CD4-positive, alpha-beta memory T cell (primary cell): ENCODE results near the gene P3H3. TPM values are rescaled to one million over a fixed set of nuclear protein-coding genes. Genes with fewer than 3 reads are reported as not detected.
A peak's percentile ranks its signal among the peaks of the same experiment; 100 is the strongest.

ENCODE experiments used
- CTCF ChIA-PET: fragments of 350-600 bp; sonication (Branson Sonifier 250); formaldehyde crosslinking; loops from one replicate; lab custom pipeline; 2021; ENCODE audit warnings: inconsistent platforms; ENCODE audit not compliant: partially characterized antibody; lab: Charles Lee
- POLR2A ChIA-PET: fragments of 350-600 bp; sonication (Branson Sonifier 250); formaldehyde crosslinking; loops from one replicate; lab custom pipeline; 2021; ENCODE audit not compliant: partially characterized antibody; lab: Charles Lee
- DNase-seq, 5 donors: peaks; one replicate each; pipeline versions ENCODE4 v3.0.0 to v3.0.0-alpha.2; 2020 to 2022; ENCODE audit warnings: mixed read lengths in 1 of 5
- H3K27ac ChIP-seq: one replicate; pipeline ENCODE4 v1.7.0; 2013; ENCODE audit warnings: low read depth, low read length
- H3K27me3 ChIP-seq: 2 replicates; pipeline ENCODE4 v1.7.0; 2013; ENCODE audit warnings: mild to moderate bottlenecking, low read length, moderate library complexity; ENCODE audit not compliant: insufficient read depth
- H3K36me3 ChIP-seq: 2 replicates; pipeline ENCODE4 v1.7.0; 2013; ENCODE audit warnings: mild to moderate bottlenecking, low read length, moderate library complexity; ENCODE audit not compliant: insufficient read depth
- H3K4me1 ChIP-seq: 2 replicates; pipeline ENCODE4 v1.7.0; 2013; ENCODE audit warnings: mild to moderate bottlenecking, low read length, moderate library complexity; ENCODE audit not compliant: insufficient read depth
- H3K4me3 ChIP-seq, 2 donors: one replicate each; pipeline ENCODE4 v1.7.0; 2013; ENCODE audit warnings: low read length in 2 of 2, mild to moderate bottlenecking in 1 of 2
- H3K9me3 ChIP-seq, 2 donors: one replicate each; pipeline ENCODE4 v1.7.0; 2013; ENCODE audit warnings: low read length in 2 of 2, control low read depth in 1 of 2; ENCODE audit not compliant: control insufficient read depth in 1 of 2
- H3K27ac Mint-ChIP-seq, 7 donors: one replicate each; pipeline ENCODE4 v1.8.0; 2020 to 2021; ENCODE audit warnings: mixed read lengths in 7 of 7, mild to moderate bottlenecking in 6 of 7, inconsistent platforms in 3 of 7, moderate library complexity in 3 of 7
- H3K27me3 Mint-ChIP-seq, 2 donors: one replicate each; pipeline ENCODE4 v1.8.0; 2020 to 2021; ENCODE audit warnings: mixed read lengths in 2 of 2
- H3K36me3 Mint-ChIP-seq, 2 donors: one replicate each; pipeline ENCODE4 v1.8.0; 2020 to 2021; ENCODE audit warnings: mixed read lengths in 2 of 2, inconsistent platforms in 1 of 2, mild to moderate bottlenecking in 1 of 2
- H3K4me1 Mint-ChIP-seq, 4 donors: one replicate each; pipeline ENCODE4 v1.8.0; 2020 to 2021; ENCODE audit warnings: mixed read lengths in 4 of 4, mild to moderate bottlenecking in 1 of 4
- H3K4me3 Mint-ChIP-seq, 8 donors: one replicate each; pipeline ENCODE4 v1.8.0; 2020 to 2021; ENCODE audit warnings: mixed read lengths in 8 of 8, mild to moderate bottlenecking in 7 of 8, moderate library complexity in 6 of 8, inconsistent platforms in 3 of 8
- H3K9me3 Mint-ChIP-seq, 8 donors: one replicate each; pipeline ENCODE4 v1.8.0; 2020 to 2021; ENCODE audit warnings: mixed read lengths in 8 of 8, mild to moderate bottlenecking in 5 of 8, inconsistent platforms in 3 of 8, moderate library complexity in 1 of 8
- intact Hi-C: fragments of 100-400 bp; cut with micrococcal nuclease; formaldehyde crosslinking; loops from one replicate; pipeline ENCODE4 v1.15.1; 2023
- polyA plus RNA-seq, 2 donors: library from polyadenylated mRNA; unstranded; fragments of 300-500 nt; fragmentation: Illumina TruSeq; gene quantifications; one replicate each; pipeline ENCODE4 v1.2.3, GENCODE V29; 2021
- total RNA-seq, 2 experiments: library from RNA; stranded (reverse); gene quantifications; one replicate each; pipeline ENCODE4 v1.2.3, GENCODE V29; 2021

P3H3 gene
- total and polyA plus RNA-seq, 4 experiments from 2014 or later = 0.72 to 11.8 (median 6.2) TPM

DNA sequence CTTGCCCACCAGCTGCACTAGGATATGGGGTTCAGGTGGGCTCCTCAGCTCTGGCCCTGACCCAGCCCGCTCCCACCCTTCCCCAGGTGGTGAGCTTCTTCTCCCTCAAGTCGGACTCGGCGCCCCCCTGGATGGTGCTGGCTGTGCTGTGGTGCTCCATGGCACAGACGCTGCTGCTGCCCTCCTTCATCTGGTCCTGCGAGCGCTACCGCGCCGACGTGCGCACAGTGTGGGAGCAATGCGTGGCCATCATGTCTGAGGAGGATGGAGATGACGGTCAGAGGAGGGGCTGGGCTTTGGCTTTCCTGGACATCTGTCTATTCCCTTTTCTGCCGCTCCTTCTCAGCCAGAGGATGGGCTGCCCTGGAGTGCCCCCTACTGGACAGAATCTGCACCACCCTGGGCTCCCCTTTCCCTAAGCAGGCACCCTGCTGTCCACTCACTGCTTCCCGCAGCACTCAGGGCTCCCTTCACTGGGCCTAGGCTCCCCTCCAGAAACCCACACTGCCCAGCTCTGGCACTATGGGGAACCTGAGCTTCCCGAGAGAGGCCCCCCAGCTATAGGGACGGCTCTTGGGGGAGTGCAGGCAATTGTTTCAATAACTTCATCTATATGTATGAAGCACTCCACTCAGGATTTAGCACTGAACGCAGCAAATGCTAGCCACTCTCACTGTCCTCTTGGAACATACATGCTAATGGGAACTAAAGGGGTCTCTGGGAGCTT lies 2.6 kb upstream of the P3H3 start:
- Mint-ChIP-seq H3K27me3 (peaks cover 6 to 24% of the 10 kb centered on the region in 2 donors), H3K9me3 (no peaks in the 10 kb centered on the region), H3K4me3 (peak overlapping the region in 1 of 8 donors; percentile 57), H3K27ac (peak overlapping the region in 4 of 7 donors; percentile 24 to 71 (median 34)), H3K36me3 (peaks cover 0 to 2% of the 10 kb centered on the region in 2 donors), H3K4me1 (peaks cover 17 to 60% (median 28%) of the 10 kb centered on the region in 4 donors)
- DNase-seq = peak; percentile 73 to 82 (median 78)
- H3K4me1 ChIP-seq = peaks cover 36% of the 10 kb centered on the region
- no peak overlapping the region for H3K27ac ChIP-seq
- peaks cover 10% of the 10 kb centered on the region for H3K27me3 ChIP-seq
- H3K36me3 ChIP-seq = no peaks in the 10 kb centered on the region
- H3K4me3 ChIP-seq = no peak overlapping the region
- POLR2A ChIA-PET = interaction anchor here (0.5 to 6.5 kb wide), 9 partner anchors 23 to 102 kb away, joined by 3 to 48 read pairs (median 4); partner anchors contain the start of genes CD4, COPS7A, MLF2 and PTMS
- intact Hi-C loops = loop anchor here (1.0 to 10.0 kb wide), 9 partner anchors 10 to 261 kb away; partner anchors contain the start of genes ING4, MLF2, NOP2 and ZNF384
- CTCF ChIA-PET = interaction anchor here (0.8 to 18.9 kb wide), 29 partner anchors 8 to 262 kb away, joined by 3 to 303 read pairs (median 4); partner anchors contain the start of genes CD4, CDCA3, COPS7A and GNB3
- H3K9me3 ChIP-seq = no peaks in the 10 kb centered on the region

DNA sequence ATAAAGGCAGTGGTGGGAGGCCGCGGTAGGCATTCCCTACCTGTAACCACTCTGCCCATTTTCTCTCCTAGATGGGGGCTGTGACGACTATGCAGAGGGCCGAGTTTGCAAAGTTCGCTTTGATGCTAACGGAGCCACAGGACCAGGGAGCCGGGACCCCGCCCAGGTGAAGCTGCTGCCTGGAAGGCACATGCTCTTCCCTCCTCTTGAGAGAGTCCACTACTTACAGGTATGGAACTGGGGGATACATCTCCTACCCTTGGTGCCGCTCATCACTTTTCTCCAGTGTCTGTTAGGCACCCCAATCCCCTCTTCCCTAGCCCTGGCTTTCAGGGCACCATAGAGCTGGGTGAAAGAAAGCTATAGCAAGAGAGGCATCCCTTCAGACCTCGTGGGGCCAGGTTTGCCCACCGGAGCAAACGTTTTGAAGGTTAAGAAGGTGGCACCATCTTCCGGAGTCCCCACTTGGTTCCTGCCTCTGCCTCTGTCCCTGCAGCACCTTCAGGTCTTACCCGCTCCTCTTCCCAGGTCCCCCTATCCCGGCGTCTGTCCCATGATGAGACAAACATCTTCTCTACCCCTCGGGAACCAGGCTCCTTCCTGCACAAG lies 2.0 kb upstream of the P3H3 start:
- peaks cover 0 to under 1% of the 10 kb centered on the region in 2 donors for H3K36me3 Mint-ChIP-seq
- CTCF ChIA-PET = interaction anchor here (0.8 to 18.9 kb wide), 21 partner anchors 8 to 262 kb away, joined by 3 to 303 read pairs (median 5); partner anchors contain the start of genes CD4, CDCA3, COPS7A and GNB3
- Histone ChIP-seq H3K27ac (no peak overlapping the region), H3K4me3 (no peak overlapping the region), H3K36me3 (no peaks in the 10 kb centered on the region), H3K4me1 (peaks cover 29% of the 10 kb centered on the region), H3K27me3 (peaks cover 10% of the 10 kb centered on the region), H3K9me3 (no peaks in the 10 kb centered on the region)
- H3K4me1 Mint-ChIP-seq = peaks cover 10 to 54% (median 21%) of the 10 kb centered on the region in 4 donors
- intact Hi-C loops = loop anchor here (5.0 to 10.0 kb wide), 2 partner anchors 139 to 261 kb away; partner anchors contain the start of genes NOP2 and ZNF384
- POLR2A ChIA-PET = interaction anchor here (1.2 to 6.5 kb wide), 4 partner anchors 37 to 73 kb away, joined by 3 to 48 read pairs (median 5); partner anchors contain the start of genes CD4, MLF2 and PTMS
- peak overlapping the region in 2 of 8 donors; percentile 16 to 57 for H3K4me3 Mint-ChIP-seq
- peaks cover 6 to 28% of the 10 kb centered on the region in 2 donors for H3K27me3 Mint-ChIP-seq
- no peaks in the 10 kb centered on the region for H3K9me3 Mint-ChIP-seq
- no peak for DNase-seq
- H3K27ac Mint-ChIP-seq = peak overlapping the region in 2 of 7 donors; percentile 23 to 71

DNA sequence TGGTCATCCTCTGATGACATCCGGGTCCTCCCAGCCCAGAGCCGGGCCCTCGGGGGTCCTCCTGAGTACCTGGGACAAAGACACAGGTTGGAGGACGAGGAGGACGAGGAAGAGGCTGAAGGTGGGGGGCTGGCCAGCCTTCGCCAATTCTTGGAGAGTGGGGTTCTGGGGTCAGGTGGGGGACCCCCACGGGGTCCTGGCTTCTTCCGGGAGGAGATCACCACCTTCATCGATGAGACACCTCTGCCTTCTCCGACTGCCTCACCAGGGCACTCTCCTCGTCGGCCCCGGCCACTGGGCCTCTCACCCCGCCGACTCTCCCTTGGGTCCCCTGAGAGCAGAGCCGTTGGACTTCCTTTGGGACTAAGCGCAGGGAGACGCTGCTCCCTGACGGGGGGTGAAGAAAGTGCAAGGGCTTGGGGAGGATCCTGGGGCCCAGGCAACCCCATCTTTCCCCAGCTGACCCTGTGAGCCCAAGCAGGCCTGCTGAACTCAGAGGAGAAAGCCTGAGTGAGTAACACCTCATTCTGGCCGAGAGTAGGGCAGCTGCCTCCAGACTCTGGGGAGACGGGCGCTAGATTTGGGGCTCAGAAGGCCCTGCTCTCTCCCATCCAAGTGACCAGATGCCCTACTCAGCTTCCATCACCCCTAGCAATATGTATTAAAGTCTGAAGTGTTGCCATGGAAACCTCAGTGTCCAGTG lies 1.3 kb upstream of the P3H3 start:
- DNase-seq = no peak
- CTCF ChIA-PET = interaction anchor here (1.1 to 18.9 kb wide), 12 partner anchors 7 to 206 kb away, joined by 3 to 303 read pairs (median 6); partner anchors contain the start of genes CD4, COPS7A, LAG3 and MLF2
- Histone ChIP-seq H3K36me3 (no peaks in the 10 kb centered on the region), H3K4me3 (no peak overlapping the region), H3K27me3 (peaks cover 10% of the 10 kb centered on the region), H3K9me3 (no peaks in the 10 kb centered on the region), H3K27ac (no peak overlapping the region), H3K4me1 (peaks cover 28% of the 10 kb centered on the region)
- Mint-ChIP-seq H3K9me3 (no peaks in the 10 kb centered on the region), H3K4me3 (peak overlapping the region in 6 of 8 donors; percentile 64 to 86 (median 76)), H3K27me3 (peaks cover 6 to 28% of the 10 kb centered on the region in 2 donors), H3K36me3 (no peaks in the 10 kb centered on the region), H3K4me1 (peaks cover 9 to 50% (median 20%) of the 10 kb centered on the region in 4 donors), H3K27ac (peak overlapping the region in 3 of 7 donors; percentile 62 to 74 (median 68))
- POLR2A ChIA-PET = interaction anchor here (1.6 to 6.5 kb wide), 7 partner anchors 25 to 74 kb away, joined by 4 to 48 read pairs (median 19); partner anchors contain the start of genes CD4, CDCA3, MLF2 and PTMS
- intact Hi-C loops = loop anchor here (5.0 to 10.0 kb wide), 2 partner anchors 140 to 262 kb away; partner anchors contain the start of genes NOP2 and ZNF384

DNA sequence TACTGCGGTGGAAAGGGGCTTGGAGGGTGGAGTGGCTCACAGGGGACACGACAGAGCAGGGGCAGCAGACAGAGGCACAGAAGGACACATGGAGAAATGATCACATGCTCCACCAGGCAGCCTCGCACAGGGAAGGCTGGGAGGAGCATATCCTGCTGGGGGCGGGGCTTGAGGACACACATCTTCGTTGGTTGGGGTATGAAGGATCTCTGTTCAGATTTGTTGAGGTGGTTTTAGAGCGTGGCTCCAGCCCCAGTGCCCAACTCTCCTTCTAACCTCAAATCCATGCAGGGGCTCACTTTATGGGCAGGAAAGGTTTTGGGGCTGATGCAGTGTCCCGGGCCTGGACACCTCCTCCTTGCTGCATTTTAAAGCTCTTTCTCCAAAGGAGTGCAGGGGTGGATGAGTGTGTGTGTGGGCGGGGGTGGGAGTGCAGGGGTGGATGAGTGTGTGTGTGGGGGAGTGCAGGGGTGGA lies 733 bp upstream of the P3H3 start:
- Mint-ChIP-seq H3K4me3 (peak overlapping the region in 6 of 8 donors; percentile 64 to 86 (median 76)), H3K9me3 (no peaks in the 10 kb centered on the region), H3K27ac (peak overlapping the region in 3 of 7 donors; percentile 62 to 74 (median 68)), H3K4me1 (peaks cover 9 to 44% (median 18%) of the 10 kb centered on the region in 4 donors), H3K27me3 (peaks cover 6 to 28% of the 10 kb centered on the region in 2 donors), H3K36me3 (no peaks in the 10 kb centered on the region)
- peak in 1 of 5 donors; percentile 16 for DNase-seq
- CTCF ChIA-PET = interaction anchor here (1.4 to 18.9 kb wide), 6 partner anchors 17 to 72 kb away, joined by 3 to 303 read pairs (median 10); partner anchors contain the start of genes CD4, LAG3, MLF2 and PTMS
- H3K27me3 ChIP-seq = peaks cover 10% of the 10 kb centered on the region
- intact Hi-C loops = loop anchor here (5.0 to 10.0 kb wide), 2 partner anchors 140 to 263 kb away; partner anchors contain the start of genes NOP2 and ZNF384
- H3K4me3 ChIP-seq = no peak overlapping the region
- no peaks in the 10 kb centered on the region for H3K36me3 ChIP-seq
- no peaks in the 10 kb centered on the region for H3K9me3 ChIP-seq
- H3K4me1 ChIP-seq = peaks cover 28% of the 10 kb centered on the region
- POLR2A ChIA-PET = interaction anchor here (1.3 to 3.6 kb wide), 9 partner anchors 13 to 366 kb away, joined by 3 to 26 read pairs (median 10); partner anchors contain the start of genes CD4, CDCA3, GNB3 and MLF2
- H3K27ac ChIP-seq = no peak overlapping the region

DNA sequence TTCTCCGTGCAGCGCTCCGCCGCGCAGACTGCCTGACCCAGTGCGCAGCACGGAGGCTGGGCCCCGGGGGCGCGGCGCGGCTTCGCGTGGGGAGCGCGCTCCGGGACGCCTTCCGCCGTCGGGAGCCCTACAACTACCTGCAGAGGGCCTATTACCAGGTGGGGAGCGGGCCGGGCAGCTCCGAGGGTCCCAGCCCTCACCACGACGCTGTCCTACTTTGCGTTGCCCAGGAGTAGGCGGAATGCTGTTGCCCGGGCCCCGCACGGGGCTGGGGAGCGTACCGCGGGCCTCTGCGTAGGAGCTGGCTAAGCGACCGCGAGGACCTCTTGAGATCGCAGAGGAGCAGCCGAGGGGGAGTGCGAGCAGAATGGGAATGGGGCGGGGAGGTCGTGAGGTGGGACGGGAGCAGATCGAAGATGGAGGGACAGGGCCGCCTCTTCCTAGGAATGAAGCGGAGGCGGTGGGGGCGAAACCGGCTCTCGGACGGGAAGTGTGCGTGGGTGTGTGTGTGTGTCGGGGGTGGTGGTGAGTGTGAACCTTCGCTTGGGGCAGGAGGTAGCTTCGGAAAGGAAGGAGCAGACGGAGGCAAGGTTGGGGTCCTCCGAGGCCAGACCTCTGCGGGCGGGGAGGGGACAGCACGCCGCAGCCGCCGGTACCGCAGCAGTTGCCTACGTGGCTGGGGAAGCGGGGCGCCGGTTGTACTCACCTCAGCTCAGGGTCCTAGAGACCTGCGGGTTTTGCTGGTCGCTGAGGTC lies 751 bp downstream of the P3H3 start:
- Mint-ChIP-seq H3K9me3 (no peaks in the 10 kb centered on the region), H3K4me1 (peaks cover 9 to 36% (median 18%) of the 10 kb centered on the region in 4 donors), H3K27me3 (peaks cover 6 to 28% of the 10 kb centered on the region in 2 donors), H3K36me3 (no peaks in the 10 kb centered on the region), H3K27ac (peak overlapping the region; percentile 72 to 89 (median 81)), H3K4me3 (peak overlapping the region; percentile 86 to 92 (median 90))
- ChIA-PET POLR2A (interaction anchor here (0.8 to 3.6 kb wide), 17 partner anchors 11 to 367 kb away, joined by 3 to 26 read pairs (median 7); partner anchors contain the start of genes C12orf57, CD4, CDCA3 and COPS7A), CTCF (interaction anchor here (0.7 to 18.9 kb wide), 8 partner anchors 10 to 105 kb away, joined by 3 to 303 read pairs (median 6); partner anchors contain the start of genes CD4, COPS7A, LAG3 and MLF2)
- no peak overlapping the region for H3K27ac ChIP-seq
- peaks cover 10% of the 10 kb centered on the region for H3K27me3 ChIP-seq
- H3K4me1 ChIP-seq = peaks cover 28% of the 10 kb centered on the region
- DNase-seq = peak; percentile 36 to 50 (median 45)
- H3K4me3 ChIP-seq = peak overlapping the region; percentile 57 to 58
- intact Hi-C loops = loop anchor here (5.0 to 10.0 kb wide), 2 partner anchors 142 to 264 kb away; partner anchors contain the start of genes NOP2 and ZNF384
- H3K36me3 ChIP-seq = no peaks in the 10 kb centered on the region
- H3K9me3 ChIP-seq = no peaks in the 10 kb centered on the region
